ENCODE measurements around the gene SLC25A6. TPM values are rescaled to one million over a fixed set of nuclear protein-coding genes. Genes with fewer than 3 reads are reported as not detected.
"Not testable (repeated sequence)": the region's sequence is repeated elsewhere in the genome, so short reads cannot be mapped to it uniquely, and the experiment has no call there.

The SLC25A6 gene
- total RNA-seq, 1 donor from 2014 or later, result 141 TPM

DNA sequence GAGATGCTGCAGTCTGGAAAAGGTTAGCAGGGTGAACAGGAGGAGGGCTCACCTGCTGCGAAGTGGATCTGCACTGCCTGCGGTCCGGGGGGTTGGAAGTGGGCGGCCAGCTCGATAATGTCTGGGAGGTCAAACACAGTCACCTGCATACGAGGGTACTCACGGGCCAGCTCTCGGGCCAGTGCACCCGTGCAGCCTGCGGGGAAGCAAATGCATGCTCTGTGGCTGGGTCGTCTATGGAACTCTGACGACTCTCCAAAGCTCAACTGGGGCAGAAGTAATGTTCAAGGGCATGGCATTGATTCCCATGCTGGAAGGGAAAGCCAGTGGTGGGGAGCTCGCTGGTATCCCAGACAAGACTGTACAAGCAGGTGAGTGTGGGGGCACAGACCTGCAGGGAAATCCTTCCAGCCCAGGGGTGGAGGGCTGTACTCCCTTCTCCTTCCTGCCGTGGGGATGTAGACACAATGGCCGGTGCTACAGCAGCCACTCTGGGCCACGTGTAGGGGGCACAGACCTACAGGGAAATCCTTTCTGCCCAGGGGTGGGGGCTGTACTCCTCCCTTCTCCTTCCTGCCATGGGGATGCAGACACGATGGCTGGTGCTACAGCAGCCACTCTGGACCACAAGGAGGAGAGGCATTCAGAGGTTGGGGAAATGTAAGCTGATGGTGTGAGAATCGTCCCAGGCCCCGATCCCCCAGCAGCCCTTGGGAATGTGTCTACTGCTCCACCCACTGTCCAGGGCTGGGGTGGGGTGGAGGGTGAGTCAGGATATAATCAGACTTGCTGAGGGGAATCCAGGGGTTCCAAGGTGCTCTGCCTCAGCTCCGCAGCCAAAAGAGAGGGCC, 26.2 kb upstream of the SLC25A6 start:
- intact Hi-C loops (cut with DNase I), result no loop called here
- no peak for DNase-seq
- ATAC-seq (ENCODE audit: poor library complexity), result no peak

DNA sequence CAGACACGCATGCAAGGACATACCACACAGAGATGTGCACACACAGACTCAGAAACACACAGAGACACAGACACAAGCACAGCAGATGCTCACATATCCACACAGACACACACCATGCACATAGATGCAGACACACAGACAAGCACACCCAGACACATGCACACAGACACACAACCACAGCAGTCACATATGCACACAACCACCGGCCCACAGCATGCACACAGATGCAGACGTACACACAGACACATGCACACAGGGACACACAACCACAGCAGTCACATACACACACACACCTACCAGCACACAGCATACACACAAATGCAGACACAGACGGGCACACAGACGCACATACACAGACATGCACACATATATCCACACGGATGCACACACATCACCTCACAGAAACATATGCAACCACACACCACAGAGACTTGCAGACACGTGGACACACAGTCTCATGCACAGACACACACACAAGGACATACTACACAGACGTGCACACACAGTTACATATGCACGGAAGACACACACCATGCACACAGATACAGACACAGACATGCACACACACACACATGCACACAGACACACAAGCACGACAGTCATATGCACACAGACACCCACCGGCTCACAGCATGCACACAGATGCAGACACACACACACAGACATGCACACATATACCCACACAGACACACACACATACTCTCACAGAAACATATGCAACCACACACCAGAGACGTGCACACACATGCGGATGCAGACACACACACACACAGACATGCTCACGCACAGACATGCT, 25.2 kb upstream of the SLC25A6 start:
- intact Hi-C loops (cut with DNase I), result no loop called here
- no peak for DNase-seq
- ATAC-seq (ENCODE audit: poor library complexity), result no peak

DNA sequence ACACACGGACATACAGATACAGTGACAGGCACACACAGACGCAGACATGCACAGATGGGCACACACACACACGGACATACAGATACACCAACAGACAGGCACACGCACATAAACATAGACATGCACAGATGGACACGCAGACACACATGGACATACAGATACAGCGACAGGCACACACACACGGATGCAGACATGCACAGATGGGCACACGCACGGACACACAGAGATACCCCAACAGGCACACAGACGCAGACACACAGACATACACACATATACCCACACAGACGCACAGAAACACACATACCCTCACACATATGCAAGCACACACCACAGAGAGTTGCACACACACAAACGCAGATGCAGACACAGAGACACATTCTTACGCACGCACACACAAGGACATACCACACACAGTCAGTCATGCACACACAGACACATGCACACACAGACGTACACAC, 24.4 kb upstream of the SLC25A6 start:
- intact Hi-C loops (cut with DNase I), result no loop called here
- DNase-seq (no peak), ATAC-seq (ENCODE audit: poor library complexity) (no peak)

DNA sequence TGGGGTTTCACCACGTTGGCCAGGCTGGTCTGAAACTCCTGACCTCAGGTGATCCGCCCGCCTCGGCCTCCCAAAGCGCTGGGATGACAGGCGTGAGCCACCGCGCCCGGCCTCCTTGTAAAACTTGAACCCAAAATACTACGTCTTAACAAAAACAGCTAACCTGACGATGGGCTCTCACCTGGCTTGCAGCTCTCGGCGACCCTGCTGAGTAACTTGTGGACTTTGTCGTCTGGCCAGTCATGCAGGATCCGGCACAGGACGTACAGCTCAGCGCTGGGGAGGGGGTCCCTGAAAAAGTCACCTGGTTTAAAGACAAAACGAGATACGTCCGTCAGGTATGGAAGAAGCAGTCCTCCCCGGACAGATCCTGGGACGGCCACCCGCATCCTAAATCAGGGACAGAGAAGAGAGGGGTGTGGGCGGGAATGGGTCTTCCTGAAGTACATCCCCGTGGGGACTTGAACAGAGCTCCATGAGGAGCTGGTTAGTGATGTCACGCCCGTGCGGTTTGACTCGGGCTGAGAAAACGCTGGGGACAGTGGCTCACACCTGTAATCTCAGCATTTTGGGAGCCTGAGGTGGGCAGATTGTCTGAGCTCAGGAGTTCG, 20.7 kb upstream of the SLC25A6 start:
- DNase-seq, result no peak
- ATAC-seq (ENCODE audit: poor library complexity), result no peak
- intact Hi-C loops (cut with DNase I), result no loop called here

DNA sequence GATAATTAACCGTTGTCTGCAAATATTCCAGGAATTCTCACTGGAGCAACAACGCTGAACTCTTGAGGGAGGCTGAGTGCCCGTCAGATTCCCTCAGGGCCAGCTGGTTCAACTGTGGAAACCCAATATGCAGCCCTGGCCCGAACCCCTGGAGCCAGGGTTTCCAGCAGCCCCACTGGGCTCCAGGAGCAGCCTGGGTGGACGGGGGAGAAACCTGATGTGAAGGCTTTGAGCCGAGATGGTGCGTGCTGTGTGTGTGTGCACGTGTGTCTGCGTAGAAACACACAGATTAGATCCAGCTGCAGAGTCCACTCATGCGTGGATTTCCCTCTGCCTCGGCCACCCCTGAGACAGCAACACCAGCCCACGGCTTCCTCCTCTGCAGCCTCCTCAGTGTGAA, 19.4 kb upstream of the SLC25A6 start:
- DNase-seq (no peak), ATAC-seq (ENCODE audit: poor library complexity) (no peak)
- intact Hi-C loops (cut with DNase I), result no loop called here

DNA sequence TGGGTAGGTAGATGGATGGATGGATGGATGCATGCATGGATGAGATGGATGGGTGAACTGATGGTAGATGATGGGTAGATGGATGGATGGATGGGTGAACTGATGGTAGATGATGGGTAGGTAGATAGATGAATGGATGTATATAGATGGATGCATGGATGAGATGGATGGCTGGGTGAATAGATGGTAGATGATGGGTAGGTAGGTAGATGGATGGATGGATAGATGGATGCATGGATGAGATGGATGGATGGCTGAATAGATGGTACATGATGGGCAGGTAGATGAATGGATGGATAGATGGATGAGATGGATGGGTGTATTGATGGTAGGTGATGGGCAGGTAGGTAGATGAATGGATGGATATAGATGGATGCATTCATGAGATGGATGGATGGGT, 15.1 kb upstream of the SLC25A6 start:
- intact Hi-C loops (cut with DNase I), result no loop called here
- ATAC-seq (ENCODE audit: poor library complexity) (no peak), DNase-seq (no peak)

DNA sequence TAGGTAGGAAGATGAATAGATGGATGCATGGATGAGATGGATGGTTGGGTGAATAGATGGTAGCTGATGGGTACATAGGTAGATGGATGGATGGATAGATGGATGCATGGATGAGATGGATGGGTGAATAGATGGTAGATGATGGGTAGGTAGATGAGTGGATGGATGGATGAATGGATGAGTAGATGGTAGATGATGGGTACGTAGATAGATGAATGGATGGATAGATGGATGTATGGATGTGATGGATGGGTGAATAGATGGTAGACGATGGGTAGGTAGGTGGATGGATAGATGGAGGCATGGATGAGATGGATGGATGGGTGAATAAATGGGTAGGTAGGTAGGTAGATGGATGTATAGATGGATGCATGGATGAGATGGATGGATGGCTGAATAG, 13.9 kb upstream of the SLC25A6 start:
- ATAC-seq (ENCODE audit: poor library complexity); DNase-seq: not testable (repeated sequence)

DNA sequence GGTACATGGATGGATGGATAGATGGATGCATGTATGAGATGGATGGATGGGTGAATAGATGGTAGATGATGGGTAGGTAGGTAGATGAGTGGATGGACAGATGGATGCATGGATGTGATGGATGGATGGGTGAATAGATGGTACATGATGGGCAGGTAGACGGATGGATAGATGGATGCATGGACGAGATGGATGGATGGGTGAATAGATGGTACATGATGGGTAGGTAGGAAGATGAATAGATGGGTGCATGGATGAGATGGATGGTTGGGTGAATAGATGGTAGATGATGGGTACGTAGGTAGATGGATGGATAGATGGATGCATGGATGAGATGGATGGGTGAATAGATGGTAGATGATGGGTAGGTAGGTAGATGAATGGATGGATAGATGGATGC, 12.0 kb upstream of the SLC25A6 start:
- ATAC-seq (ENCODE audit: poor library complexity); intact Hi-C loops (cut with DNase I); DNase-seq: not testable (repeated sequence)

More for the DNA sequence above, 13.9 kb upstream of the SLC25A6 start:
- intact Hi-C loops (cut with DNase I), result not testable (repeated sequence)

DNA sequence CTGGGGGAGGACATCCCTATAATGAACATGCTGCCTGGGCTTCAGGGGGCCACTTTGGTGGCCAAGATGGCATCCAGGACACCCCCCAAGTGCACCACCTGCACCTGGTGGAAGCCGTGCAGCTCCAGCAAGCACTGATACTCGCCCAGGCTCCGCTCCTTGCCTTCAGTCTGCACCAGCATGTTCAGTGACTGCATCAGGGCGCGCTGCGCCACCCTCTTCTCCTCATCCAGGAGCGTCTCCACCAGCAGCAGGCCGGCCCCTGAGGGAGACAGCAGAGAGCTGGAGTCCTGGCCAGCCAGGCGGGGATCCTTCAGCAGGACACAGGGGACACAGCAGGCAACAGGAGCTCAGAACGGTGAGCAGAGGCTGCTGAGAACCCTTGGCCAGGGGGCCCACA, 11.3 kb upstream of the SLC25A6 start:
- DNase-seq (peak; percentile 11), ATAC-seq (ENCODE audit: poor library complexity) (no peak)
- intact Hi-C loops (cut with DNase I), result no loop called here

DNA sequence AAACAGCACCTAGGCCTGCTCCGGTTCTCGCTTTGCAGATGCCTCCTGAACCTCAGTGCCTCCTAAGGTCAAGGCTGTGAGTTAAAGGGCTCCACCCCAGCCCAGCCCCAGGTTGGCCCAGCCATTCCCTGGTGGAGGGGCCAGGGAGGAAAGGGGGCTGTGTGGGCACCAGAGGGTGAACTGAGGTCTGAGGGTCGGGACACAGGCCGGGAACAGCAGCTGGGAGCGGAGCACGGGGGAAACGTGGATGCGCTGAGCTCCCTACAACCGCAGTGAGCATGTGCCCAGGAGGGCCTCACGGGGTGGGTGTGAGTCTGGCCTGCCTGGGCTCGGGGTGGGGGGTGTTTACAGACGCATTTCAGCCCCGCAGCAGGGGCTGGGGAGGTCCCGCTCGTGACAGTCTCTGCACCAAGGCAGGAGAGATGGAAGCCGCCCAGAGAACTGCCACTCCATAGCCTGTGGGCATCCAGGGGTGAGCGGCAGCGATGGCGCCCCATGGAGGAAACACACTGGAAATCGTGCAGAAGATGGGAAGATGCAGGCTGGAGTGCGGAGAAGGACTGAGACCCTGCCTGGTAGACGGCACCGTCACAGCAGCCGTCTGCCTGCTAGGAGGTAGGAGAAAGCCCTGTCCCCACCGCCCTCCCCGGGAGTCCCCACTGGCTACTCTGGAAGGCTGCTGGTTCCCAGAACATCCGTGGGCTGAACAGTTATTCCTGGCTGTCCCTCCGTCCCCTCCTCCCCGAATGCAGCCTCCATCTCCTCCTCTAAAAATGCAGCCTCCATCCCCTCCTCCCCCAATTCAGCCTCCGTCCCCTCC, 9.9 kb upstream of the SLC25A6 start:
- intact Hi-C loops (cut with DNase I), result no loop called here
- ATAC-seq (ENCODE audit: poor library complexity) (no peak), DNase-seq (peak; percentile 38)

DNA sequence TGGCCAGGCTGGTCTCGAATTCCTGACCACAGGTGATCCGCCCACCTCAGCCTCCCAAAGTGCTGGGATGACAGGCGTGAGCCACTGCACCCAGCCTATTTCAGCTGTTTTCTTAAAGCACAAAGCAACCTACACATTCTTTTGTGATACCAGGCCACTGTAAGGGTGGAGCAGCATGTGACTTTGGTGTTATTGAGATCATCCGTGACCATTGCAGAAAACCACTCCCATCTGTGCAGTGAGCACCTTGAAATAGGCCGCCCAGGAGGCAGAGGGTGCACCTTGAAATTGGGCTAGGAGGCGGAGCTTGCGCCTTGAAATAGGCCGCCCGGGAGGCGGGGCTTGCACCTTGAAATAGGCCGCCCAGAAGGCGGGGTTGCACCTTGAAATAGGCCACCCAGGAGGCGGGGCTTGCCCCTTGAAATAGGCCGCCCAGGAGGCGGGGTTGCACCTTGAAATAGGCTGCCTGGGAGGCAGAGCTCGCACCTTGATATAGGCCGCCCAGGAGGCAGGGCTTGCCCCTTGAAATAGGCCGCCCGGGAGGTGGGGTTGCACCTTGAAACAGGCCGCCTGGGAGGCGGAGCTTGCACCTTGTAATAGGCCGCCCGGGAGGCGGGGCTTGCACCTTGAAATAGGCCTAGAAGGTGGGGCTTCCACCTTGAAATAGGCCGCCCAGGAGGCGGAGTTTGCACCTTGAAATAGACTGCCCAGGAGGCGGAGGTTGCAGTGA, 9.0 kb upstream of the SLC25A6 start:
- ATAC-seq (ENCODE audit: poor library complexity) (no peak), DNase-seq (peak; percentile 38)
- intact Hi-C loops (cut with DNase I), result no loop called here

DNA sequence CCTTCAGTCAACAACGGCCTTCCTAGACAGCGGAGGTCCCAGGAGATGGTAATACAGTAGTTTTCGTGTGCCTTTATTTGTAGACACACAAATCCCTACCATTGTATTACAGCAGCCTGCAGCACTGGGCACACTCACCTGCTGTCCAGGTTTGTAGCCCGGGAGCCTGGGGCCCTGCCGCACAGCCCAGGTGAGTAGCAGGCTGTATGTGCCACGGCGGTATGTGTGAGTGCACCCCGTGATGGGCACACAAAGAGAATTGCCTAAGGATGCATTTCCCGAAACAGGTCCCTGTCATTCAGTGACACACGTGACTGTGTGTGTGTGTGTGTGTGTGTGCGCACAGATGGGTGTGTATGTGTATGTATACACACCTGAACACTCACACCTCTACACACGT, 8.1 kb upstream of the SLC25A6 start:
- ATAC-seq (ENCODE audit: poor library complexity) (no peak), DNase-seq (peak; percentile 10)
- intact Hi-C loops (cut with DNase I), result no loop called here

DNA sequence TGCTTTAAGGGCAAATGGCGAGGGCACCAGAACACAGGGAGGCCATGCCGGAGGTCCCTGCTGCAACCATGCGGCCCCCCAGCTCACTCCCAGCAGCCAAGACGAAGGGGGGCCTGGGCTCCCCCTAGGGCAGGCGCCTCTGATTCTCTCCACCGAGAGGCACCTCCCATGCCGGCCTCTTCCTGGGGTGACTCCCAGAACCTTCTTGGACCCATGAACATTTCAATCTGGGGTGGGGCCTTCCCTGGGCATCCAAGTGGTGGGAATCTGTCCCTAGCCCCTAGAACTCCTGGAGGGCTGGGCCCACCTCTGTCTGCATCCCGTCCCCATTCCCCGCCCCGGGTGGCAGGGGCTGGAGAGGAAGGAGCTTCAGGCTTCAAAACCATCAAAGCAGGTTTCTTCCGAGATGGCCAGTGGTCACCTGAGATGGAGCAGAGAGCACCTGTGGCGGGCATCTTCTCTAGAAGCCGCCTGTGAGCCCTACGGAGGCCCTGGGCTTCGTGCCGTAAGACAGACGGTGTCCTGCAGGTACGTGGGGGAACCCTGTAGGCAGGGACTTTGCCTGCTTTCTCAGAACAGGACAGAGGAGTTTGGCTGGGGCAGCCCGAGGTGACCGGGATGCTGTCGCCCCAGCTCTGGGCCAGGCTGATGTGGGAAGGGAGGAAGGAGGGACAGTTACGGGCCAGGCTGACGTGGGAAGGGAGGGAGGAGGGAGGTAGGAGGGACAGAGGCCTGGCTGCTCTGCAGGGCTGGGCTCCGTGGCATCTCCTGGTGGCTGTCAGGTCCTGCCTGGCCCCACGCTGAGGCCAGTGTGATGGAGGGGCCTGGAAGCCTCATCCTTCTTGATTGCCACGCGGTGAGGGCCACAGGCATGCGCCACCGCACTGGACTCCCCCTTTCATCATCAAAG, 6.8 kb upstream of the SLC25A6 start:
- peak; percentile 20 for DNase-seq
- no peak for ATAC-seq (ENCODE audit: poor library complexity)
- intact Hi-C loops (cut with DNase I), result loop anchor here (10.0 kb wide), 1 partner anchor 46 kb away; no protein-coding TSS in a partner anchor

DNA sequence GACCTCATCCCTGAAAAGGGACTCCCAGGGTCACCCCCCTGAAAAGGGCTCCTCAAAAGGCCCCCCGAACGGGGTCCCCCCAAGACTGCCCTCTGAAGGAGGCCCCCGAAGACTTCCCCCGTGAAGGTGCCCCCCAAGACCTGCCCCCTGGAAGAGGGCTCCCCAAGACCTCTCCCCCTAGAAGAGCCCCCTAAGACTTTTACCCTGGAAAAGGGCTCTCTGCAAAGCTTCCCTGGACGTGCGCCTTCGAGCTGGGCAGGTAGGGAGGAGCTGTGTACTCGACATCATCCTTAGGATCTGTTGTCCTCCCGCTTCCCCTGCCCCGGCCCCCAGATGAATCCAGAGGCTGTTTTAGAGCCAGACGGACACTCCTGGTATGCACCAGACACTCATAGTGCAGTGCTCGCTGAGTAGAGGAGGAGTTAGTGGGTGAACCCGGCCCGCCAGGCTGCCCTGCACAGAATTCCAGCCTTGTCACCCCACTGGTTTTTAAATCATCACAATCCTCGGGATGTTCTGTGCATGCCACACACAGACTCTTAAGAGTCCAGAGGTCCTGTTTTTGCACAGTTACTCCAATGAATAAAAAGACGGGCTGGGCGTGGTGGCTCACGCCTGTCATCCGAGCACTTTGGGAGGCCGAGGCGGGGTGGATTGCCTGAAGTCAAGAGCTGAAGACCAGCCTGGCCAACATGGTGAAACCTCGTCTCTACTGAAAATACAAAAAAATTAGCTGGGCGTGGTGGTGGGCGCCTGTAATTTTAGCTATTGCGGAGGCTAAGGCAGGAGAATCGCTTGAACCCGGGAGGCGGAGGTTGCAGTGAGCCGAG, 5.7 kb upstream of the SLC25A6 start:
- intact Hi-C loops (cut with DNase I), result loop anchor here (10.0 kb wide), 1 partner anchor 47 kb away; no protein-coding TSS in a partner anchor
- ATAC-seq (ENCODE audit: poor library complexity) (no peak), DNase-seq (peak; percentile 22)

DNA sequence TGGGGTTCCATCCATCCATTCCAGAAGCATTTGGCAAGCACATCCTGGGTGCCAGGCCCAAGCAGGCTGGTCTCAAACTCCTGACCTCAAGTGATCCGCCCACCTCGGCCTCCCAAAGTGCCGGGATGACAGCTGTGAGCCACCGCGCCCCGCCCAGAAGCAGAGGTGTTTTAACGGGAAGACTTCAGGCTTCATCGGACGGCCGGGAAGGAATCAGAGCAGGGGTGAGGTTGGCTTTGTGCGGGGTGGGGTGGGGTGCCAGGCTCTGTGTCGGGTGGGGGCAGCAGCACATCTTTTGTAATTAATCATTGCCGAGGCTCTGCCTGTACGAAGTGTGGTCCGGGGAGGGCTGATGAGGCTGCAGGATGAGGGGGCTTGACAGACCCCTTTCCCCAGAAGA, 5.1 kb upstream of the SLC25A6 start:
- intact Hi-C loops (cut with DNase I), result loop anchor here (10.0 kb wide), 1 partner anchor 48 kb away; no protein-coding TSS in a partner anchor
- ATAC-seq (ENCODE audit: poor library complexity) (no peak), DNase-seq (peak; percentile 36)

DNA sequence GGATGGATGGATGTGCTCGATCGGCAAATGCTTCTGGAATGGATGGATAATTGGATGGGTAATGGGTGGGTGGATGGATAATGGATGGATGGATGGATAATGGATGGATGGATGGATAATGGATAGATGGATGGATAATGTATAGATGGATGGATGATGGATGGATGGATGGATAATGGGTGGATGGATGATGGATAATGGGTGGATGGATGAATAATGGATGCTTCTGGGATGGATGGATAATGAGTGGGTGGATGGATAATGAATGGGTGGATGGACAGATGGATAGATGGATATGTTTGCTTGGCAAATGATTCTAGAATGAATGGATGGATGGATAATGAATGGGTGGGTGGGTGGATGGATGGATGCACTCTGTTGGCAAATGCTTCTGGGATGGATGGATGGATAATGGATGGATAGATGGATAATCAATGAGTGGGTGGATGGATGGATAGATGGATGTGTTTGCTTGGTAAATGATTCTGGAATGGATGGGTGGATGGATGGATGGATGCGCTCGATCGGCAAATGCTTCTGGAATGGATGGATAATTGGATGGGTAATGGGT, 3.8 kb upstream of the SLC25A6 start:
- intact Hi-C loops (cut with DNase I), result loop anchor here (10.0 kb wide), 1 partner anchor 49 kb away; no protein-coding TSS in a partner anchor
- ATAC-seq (ENCODE audit: poor library complexity) (no peak), DNase-seq (no peak)

All from Right ventricle myocardium superior (tissue), 1 donor.